DMS114 treated with DMSO at 0.1 percent for 48 hours (cell line): ENCODE data around the gene CELF1.

Experiments used
- DNase-seq: peaks from one replicate; lab custom pipeline; 2025; ENCODE audit not compliant: unreplicated experiment; lab: John Stamatoyannopoulos, UW

The CELF1 gene

GRCh38 chr11:47451436-47451835, 101.5 kb downstream of the CELF1 start:
- no peak for DNase-seq

- DNase-seq = no peak
Measured at GRCh38 chr11:47449541-47449940, 103.4 kb downstream of the CELF1 start.

DNA sequence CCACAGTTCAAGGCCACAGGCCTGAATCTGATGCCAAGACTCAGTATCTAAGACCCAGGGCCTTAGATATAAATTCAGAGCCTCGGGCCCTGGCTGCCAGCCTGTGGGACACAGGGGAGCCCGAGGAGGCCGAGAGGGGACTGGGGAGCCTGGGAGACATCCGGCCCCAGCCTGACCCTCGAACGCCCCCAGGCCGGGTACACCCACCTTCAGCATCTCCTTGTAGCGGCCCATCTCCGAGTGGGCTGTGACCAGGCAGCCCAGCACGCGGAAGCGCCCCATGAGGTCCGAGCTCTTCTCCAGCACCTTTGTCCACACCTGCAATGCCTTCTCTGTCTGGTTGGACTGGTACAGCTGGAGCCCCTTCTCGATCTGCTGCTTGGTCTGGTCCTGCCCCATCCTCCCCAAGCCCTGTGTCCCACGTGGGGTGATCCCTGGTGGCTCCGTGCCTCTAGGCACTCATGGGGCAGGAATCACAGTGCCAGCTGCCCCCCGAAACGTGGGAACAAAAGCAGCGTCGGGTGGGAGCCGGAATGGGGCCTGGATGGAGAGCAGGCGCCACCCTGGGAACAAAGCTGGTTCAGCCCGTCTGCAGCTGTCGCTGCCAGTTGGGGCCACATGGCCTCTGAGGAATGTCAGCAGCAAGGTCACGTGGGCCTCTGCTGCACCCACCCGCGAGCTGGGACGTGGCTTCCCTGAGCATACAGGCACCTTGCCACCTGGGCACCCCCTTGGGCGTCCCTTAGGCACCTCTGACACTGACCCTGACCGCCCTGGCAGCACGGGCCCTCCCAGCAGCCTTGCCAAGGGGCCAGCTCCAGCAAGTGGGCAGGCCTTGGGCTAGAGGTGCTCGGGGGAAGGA, 104.1 kb downstream of the CELF1 start, which contains the start of gene RAPSN:
Gene RAPSN (minus strand): TSS at position 571 of the 862 bp plus-strand sequence. CDS start 172 bp downstream, at position 399.
- DNase-seq = no peak

DNA sequence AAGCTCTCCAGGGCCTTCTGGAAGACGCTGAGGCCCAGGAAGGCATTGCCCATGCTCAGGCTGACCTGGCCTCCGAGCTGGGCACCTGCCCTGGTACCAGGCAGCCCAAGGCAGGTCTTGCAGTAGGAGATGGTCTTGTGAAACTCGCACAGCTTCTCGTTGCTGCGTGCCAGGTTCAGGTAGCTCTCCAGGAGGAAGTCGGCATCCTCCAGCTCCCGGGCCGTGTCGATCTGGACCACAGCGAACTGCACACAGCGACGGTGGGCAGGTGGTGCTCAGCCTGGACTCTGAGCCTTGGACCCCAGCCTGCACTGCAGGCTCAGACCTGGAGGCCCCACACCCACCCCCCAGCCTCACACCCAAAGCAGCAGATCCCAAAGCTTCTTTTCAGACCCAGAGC, 105.0 kb downstream of the CELF1 start:
- DNase-seq = no peak

- DNase-seq = no peak
Measured at GRCh38 chr11:47446833-47447232, 106.1 kb downstream of the CELF1 start.

DNA sequence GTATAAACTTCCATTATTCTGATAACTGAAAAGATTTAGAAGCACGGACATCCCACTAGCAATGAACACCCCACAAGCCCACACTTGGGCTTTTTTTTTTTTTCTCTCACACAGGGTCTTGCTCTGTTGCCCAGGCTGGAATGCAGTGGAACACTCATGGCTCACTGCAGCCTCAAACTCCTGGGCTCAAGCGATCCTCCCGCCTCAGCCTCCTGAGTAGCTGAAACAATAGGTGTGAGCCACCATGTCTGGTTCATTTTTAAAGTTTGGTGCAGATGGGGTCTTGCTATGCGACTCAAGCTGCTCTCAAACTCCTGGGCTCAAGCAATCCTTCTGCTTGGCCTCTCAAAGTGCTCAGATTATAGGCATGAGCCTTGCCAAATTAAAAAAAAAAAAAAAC, 107.1 kb downstream of the CELF1 start:
- no peak for DNase-seq

DNA sequence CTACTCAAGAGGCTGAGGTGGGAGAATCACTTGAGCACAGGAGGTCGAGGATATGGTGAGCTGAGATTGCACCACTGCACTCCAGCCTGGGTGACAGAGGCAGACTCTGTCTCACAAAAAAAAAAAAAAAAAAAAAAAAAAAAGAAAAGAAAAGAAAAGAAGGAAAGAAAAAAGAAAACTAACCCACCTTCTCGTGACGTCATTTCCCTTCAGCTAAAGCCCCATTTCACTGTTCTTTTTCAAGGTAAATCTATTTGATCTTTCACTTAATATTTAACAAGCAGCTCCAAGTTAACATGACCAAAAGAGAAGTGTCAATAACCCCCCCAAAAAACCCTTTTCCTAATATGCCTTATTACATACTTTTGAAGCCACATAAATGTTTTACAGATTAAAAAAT, 109.1 kb downstream of the CELF1 start:
- no peak for DNase-seq

DNA sequence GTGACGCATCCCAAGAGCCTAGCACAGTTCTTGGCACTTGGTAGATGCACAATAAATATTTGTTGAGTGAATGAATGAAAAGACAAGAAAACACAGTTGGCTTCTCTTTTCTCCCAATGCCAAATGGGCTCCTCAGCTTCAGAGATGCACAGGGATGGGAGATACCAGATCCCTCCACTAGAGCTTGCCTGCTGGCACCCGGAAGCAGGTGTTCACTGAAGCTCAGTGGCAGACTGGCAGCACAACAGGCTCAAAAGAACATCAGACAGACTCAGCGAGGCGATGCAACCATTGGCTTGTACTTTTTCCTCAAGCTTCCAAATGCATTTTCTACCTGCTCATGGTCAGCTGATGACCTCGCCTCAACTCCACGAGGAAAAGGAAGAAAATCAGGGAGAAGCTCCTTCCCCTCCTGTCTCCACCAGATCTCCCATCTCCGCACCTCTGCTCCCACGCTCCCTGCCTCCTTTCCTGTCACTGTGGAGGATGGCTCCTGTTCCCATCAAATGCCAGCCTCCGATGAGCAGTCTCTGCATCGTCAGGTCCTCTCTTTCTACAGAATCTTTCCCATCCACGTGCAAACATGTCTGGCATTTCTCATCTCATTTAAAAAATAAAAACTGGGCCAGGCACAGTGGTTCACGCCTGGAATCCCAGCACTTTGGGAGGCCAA, 109.8 kb downstream of the CELF1 start:
- DNase-seq = no peak

DNA sequence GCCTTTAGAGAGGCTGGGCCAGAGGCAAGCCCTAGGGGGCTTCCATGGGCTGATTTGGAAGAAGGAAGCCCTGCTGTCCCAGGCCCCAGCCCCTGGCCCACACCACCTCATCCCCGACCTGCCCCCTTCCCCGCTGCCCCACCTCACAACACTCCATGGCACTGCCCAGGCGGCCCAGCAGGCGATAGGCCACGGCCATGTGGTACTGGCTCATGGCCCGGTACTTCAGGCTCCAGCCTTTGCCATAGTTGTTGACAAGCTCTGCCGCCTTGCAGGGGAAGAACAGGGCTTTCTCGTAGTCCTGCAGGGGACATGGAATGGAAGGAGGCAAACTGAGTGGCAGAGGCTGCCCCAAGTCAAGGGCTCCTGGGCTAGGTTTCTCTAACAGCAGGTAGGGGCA, 110.4 kb downstream of the CELF1 start:
- DNase-seq = no peak

GRCh38 chr11:47441421-47441820, 111.5 kb downstream of the CELF1 start:
- DNase-seq = no peak

DNA sequence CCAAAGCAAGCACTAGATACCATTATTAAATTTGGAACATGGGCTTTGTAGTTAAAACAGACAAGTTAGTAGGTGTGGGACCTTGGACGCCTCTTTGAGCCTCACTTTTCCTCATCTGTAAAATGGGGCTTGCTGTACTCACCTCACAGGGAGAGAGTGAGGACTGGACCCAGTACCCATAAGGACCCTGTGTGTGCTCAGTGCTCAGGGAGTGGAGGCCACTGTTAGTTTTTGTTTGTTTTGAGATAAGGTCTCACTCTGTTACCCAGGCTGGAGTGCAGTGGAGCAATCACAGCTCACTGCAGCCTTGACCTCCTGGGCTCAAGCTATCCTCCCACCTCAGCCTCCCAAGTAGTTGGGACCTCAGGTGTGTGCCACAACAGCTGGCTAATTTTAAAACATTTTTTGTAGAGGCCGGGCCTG, 112.9 kb downstream of the CELF1 start:
- DNase-seq = no peak

GRCh38 chr11:47438721-47439120, 114.2 kb downstream of the CELF1 start:
- DNase-seq = no peak

DNA sequence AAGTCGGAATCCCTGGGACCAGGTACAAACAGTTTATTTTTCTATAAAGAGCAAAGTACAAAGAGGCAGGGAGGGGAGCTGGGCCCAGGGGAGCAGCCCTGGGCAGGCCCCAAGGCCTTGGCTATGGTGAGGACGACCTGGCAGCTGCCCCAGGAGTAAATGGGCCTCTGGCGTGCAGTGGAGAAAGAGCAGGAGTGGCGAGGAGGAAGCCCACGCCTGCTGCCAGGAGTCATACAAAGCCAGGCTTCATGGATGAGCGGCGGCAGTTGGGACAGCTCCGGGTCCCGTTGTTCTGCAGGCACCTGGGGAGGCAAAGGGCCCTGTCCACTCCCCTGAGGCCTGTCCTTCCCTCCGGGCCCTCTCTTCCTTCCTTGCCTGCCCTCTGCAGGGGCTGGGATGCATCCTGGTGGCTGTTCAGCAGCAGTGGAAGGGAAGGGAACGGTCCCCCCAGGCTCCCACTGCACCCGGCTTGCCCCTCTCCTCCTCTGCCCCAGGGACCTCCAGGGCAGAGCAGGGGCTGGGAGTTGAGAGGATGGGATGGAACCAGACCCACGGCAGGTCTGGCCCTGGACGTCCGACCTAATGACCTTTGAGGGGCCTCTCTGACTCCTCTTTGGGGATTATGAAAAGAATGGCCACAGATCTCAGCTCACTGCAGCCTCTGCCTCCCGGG, 115.0 kb downstream of the CELF1 start:
- DNase-seq = no peak

DNA sequence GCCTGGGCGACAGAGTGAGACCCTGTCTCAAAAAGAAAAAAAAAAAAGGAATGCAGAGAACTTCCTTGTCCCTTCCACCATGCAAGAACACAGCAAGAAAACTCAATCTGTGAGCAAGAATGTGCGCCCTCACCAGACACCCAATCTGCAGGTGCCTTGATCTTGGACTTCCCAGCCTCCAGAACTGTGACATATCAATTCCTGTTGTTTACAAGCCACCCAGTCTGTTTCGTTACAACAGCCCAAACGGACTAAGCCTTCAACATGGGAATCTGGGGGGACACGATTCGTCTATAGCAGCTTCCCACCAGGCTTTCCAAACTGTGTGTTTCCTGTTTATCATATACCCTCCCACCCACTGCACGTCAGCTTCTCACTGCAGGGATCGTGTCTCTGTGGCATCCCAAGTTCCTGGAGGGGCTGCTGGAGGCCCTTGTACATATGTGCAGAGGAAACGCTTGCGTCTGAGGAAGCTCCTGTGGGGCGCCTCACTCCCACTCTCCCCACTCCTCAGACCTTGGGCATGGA, 115.7 kb downstream of the CELF1 start:
- DNase-seq = no peak

GRCh38 chr11:47436726-47437125, 116.2 kb downstream of the CELF1 start:
- DNase-seq = no peak

- DNase-seq = no peak
Measured at GRCh38 chr11:47435687-47436086, 117.2 kb downstream of the CELF1 start.

GRCh38 chr11:47434011-47434786, 118.7 kb downstream of the CELF1 start:
- no peak for DNase-seq

DNA sequence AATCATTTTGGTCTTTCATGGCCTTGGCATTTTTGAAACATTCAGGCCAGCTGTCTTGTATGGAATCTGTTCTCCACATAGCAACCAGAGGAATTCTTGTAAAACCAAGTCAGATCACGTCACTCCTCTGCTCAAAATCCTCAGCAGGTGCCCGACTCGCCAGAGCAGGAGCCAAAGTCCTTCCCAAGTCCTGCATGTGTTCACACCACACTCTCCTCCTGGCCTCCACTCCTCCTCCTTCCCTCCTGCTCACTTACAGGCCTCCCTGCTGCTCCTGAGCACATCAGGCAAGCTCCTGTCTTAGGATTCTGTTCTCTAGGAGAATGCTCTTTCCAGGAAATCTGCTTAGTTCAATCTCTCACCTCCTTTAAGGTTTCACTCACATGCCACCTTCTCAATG, 119.8 kb downstream of the CELF1 start:
- DNase-seq = no peak

DNA sequence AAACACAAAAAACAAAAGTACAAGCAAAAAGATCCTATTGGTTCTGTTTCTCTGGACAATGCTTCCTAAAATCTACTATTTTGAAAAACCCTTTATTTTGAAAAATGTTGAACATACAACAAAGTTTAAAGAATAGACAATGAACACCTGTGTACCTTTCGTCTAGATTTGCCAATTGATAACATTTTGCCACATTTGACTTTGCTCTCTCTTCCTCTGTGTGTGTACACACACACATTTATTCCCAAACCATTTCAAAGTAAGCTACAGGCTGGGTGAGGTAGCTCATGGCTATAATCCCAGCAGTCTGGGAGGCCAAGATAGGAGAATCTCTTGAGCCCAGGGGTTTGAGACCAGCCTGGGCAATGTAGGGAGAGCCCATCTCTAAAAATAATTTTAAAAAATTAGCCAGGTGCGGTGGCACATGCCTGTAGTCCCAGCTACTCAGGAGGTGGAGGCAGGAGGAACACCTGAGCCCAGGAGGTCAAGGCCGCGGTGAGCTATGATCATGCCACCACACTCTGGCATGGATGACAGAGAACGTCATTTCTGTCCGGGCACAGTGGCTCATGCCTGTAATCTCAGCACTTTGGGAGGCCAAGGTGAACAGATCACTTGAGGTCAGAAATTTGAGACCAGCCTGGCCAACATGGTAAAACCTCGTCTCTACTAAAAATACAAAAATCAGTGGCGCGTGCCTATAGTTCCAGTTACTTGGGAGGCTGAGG, 121.4 kb downstream of the CELF1 start:
- DNase-seq = no peak

DNA sequence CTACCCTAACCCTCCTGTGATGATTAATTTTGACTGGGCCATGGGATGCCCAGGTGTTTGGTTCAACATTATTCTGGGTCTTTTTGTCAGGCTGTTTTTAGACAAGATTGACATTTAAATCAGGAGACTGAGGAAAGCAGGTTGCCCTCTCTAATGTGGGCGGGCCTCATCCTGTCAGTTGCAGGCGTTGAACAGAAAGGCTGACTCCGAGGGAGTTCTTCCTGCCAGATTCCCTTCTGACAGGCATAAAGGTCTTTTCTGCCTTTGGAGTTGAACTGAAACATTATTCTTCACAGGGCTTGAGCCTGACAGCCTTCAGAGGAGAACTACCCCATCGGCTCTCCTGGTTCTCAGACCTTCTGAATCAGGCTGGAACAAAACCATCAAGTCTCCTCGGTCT, 122.4 kb downstream of the CELF1 start:
- DNase-seq = no peak
